HG03196 (cell line): ENCODE results near the gene CCN5.

Experiments used
- ATAC-seq: cut with Tn5 transposase; IDR thresholded peaks from one replicate; pipeline ENCODE4 v1.9.1; 2021; ENCODE audit not compliant: unreplicated experiment

The CCN5 gene

GRCh38 chr20:44735816-44736169 lies 20.6 kb downstream of the CCN5 start:
- ATAC-seq, result no peak

- no peak for ATAC-seq
Measured at GRCh38 chr20:44736170-44737021, 21.2 kb downstream of the CCN5 start.

- no peak for ATAC-seq
Measured at GRCh38 chr20:44737116-44737515, 21.9 kb downstream of the CCN5 start.

- ATAC-seq, result no peak
Measured at GRCh38 chr20:44738813-44739477, 23.8 kb downstream of the CCN5 start.

GRCh38 chr20:44739942-44740341 lies 24.8 kb downstream of the CCN5 start:
- ATAC-seq, result no peak

GRCh38 chr20:44742304-44743079 lies 27.3 kb downstream of the CCN5 start:
- no peak for ATAC-seq

- ATAC-seq, result no peak
Measured at GRCh38 chr20:44743080-44743701, 28.0 kb downstream of the CCN5 start.

GRCh38 chr20:44743916-44744655 lies 28.9 kb downstream of the CCN5 start:
- ATAC-seq, result no peak

GRCh38 chr20:44745122-44745597 lies 30.0 kb downstream of the CCN5 start:
- no peak for ATAC-seq

GRCh38 chr20:44745598-44746366 lies 30.6 kb downstream of the CCN5 start, which contains the start of gene KCNK15:
Gene KCNK15, plus strand, starts transcription at chr20:44745865. Its CDS starts 46 bp downstream, at chr20:44745911.
- ATAC-seq, result no peak

- no peak for ATAC-seq
Measured at GRCh38 chr20:44746367-44747165, 31.4 kb downstream of the CCN5 start.

- ATAC-seq, result no peak
Measured at GRCh38 chr20:44747166-44748004, 32.2 kb downstream of the CCN5 start.

GRCh38 chr20:44748005-44748370 lies 32.8 kb downstream of the CCN5 start:
- no peak for ATAC-seq

GRCh38 chr20:44750081-44750805 lies 35.1 kb downstream of the CCN5 start:
- no peak for ATAC-seq

- no peak for ATAC-seq
Measured at GRCh38 chr20:44752099-44752931, 37.1 kb downstream of the CCN5 start.

GRCh38 chr20:44754554-44754953 lies 39.4 kb downstream of the CCN5 start:
- no peak for ATAC-seq
